ENCODE data around the gene MED12L. TPM values are rescaled to one million over a fixed set of nuclear protein-coding genes. Genes with fewer than 3 reads are reported as not detected.

The MED12L gene
- total RNA-seq, 1 donor from 2014 or later, result 0.43 TPM

DNA sequence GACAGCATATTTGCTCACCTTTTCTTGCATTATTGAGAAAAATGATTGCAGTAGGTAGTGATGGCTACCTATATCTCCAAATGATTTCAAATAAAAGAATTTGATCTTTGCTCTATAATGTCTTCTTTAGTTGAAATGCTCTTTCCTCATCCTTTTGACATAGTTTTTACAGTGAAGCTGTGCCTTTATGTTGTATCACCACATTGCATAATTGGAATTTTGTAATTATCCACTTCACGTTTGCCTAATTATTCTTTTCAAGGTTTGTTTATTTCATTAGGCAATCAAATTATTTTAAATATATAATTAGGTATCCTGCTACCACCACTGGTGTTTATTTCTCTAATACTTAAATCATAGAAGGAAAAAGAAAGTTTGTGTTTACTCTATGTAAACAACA, 265.2 kb downstream of the MED12L start:
- intact Hi-C loops (cut with DNase I), result no loop called here
- no peak for DNase-seq (ENCODE audit: low spot score in 2 of 2)
- no peak overlapping the region for H3K27ac ChIP-seq
- H3K4me3 ChIP-seq, result no peak overlapping the region
- H3K9me3 ChIP-seq, result no peaks in the 10 kb centered on the region
- TF ChIP-seq, protein P1, sequence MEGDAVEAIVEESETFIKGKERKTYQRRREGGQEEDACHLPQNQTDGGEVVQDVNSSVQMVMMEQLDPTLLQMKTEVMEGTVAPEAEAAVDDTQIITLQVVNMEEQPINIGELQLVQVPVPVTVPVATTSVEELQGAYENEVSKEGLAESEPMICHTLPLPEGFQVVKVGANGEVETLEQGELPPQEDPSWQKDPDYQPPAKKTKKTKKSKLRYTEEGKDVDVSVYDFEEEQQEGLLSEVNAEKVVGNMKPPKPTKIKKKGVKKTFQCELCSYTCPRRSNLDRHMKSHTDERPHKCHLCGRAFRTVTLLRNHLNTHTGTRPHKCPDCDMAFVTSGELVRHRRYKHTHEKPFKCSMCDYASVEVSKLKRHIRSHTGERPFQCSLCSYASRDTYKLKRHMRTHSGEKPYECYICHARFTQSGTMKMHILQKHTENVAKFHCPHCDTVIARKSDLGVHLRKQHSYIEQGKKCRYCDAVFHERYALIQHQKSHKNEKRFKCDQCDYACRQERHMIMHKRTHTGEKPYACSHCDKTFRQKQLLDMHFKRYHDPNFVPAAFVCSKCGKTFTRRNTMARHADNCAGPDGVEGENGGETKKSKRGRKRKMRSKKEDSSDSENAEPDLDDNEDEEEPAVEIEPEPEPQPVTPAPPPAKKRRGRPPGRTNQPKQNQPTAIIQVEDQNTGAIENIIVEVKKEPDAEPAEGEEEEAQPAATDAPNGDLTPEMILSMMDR (IDR thresholded peaks at IDR 0.05), result no peak
- no peaks in the 10 kb centered on the region for H3K36me3 ChIP-seq
- no peaks in the 10 kb centered on the region for H3K4me1 ChIP-seq
- no peaks in the 10 kb centered on the region for H3K27me3 ChIP-seq

DNA sequence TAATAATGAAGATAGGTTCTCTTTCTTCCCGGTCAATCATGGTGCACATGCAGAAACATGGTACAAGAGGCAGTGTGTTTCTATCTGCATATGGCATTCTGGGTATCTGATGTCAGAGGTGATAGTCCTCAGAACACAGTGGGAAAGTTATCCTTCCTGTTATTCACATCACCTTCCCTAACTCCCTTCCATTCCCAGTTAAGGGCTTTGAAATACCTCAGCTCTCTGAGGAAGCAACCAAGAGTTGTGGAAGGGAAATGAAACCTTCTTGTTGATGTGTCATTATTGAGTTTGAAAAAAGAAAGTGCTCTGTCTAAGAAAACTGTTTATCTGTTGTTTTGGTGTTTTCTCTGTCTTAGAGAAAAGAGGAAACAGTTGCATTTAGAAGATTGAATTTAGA, 265.8 kb downstream of the MED12L start:
- Histone ChIP-seq H3K27me3 (no peaks in the 10 kb centered on the region), H3K4me1 (no peaks in the 10 kb centered on the region), H3K36me3 (no peaks in the 10 kb centered on the region), H3K9me3 (no peaks in the 10 kb centered on the region), H3K4me3 (no peak overlapping the region), H3K27ac (no peak overlapping the region)
- TF ChIP-seq, protein P1 (IDR thresholded peaks at IDR 0.05), result no peak
- DNase-seq (ENCODE audit: low spot score in 2 of 2), result no peak
- intact Hi-C loops (cut with DNase I), result no loop called here

DNA sequence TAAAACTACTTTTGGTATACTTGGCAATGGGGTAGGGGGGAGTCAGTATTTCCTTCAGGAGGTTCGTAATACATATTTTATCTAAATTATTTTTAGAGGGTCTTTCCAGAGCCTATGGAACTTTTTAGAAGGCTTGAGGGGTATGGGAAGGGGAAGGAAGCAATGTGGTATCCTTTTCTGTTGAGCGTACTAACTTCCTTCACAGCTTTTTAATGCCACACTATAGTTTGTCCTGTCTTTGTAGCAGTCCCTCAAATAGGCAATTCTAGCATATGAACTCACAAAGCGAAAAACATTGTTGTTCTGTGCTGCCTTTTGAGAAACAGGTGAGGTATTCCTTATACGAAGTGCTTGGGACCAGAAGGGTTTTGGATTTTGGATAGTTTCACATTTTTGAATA, 266.2 kb downstream of the MED12L start:
- Histone ChIP-seq H3K36me3 (no peaks in the 10 kb centered on the region), H3K4me1 (no peaks in the 10 kb centered on the region), H3K27me3 (no peaks in the 10 kb centered on the region), H3K27ac (no peak overlapping the region), H3K4me3 (no peak overlapping the region), H3K9me3 (no peaks in the 10 kb centered on the region)
- intact Hi-C loops (cut with DNase I), result no loop called here
- TF ChIP-seq, protein P1 (IDR thresholded peaks at IDR 0.05), result no peak
- DNase-seq (ENCODE audit: low spot score in 2 of 2), result no peak

DNA sequence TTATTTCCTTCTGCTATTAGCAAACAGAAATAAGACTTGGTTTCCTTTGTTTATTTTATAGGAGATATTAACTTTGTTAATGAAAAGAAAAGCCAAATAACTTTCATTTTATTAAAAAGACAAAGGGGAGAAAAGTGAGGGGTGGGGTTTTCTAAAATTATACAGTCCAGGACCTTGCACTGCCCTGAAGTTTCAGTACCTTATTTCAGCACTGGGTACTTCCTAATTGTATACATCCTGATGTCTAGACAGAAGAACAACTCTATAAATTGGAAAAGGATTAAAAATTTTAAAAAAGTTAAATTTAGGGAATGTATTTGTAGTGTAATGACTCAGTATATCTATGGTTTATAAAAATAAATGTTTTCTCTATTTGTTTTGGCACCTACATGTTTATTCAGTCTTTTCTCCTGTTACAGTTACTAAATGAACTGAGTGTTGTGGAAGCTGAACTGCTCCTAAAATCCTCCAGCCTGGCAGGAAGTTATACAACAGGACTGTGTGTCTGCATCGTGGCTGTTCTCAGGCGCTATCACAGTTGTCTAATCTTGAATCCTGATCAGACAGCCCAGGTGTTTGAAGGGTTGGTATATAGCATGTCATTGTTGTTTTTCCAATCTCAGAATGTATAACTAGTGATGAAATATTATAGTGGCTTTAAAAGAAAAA, 271.5 kb downstream of the MED12L start:
- H3K9me3 ChIP-seq, result no peaks in the 10 kb centered on the region
- no peak overlapping the region for H3K27ac ChIP-seq
- no peaks in the 10 kb centered on the region for H3K36me3 ChIP-seq
- TF ChIP-seq, protein P1 (IDR thresholded peaks at IDR 0.05), result no peak
- no peak for DNase-seq (ENCODE audit: low spot score in 2 of 2)
- H3K4me3 ChIP-seq, result no peak overlapping the region
- peaks cover 0 to 3% of the 10 kb centered on the region in 2 donors for H3K4me1 ChIP-seq
- no peaks in the 10 kb centered on the region for H3K27me3 ChIP-seq
- intact Hi-C loops (cut with DNase I), result no loop called here

DNA sequence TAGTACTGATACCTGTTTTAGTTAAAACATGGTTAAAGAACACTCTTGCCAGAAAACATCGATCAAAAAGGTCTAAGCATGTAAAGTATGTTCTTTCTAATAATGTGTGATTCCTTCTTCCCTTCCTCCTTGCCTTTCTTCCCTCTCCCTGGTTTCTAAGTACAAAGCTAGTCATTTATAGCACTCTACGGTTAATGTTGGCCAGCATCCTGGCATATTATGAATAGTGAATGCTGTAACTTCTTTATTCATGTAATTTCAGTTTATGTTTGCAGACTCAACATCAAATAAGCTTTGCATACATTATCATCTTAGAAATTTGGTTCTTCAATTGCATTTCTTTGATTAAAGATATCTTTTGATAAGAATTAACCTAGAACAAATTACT, 272.0 kb downstream of the MED12L start:
- no peak for DNase-seq (ENCODE audit: low spot score in 2 of 2)
- Histone ChIP-seq H3K27ac (no peak overlapping the region), H3K27me3 (no peaks in the 10 kb centered on the region), H3K4me3 (no peak overlapping the region), H3K4me1 (peaks cover 0 to 3% of the 10 kb centered on the region in 2 donors), H3K36me3 (no peaks in the 10 kb centered on the region), H3K9me3 (no peaks in the 10 kb centered on the region)
- intact Hi-C loops (cut with DNase I), result no loop called here
- TF ChIP-seq, protein P1 (IDR thresholded peaks at IDR 0.05), result no peak

DNA sequence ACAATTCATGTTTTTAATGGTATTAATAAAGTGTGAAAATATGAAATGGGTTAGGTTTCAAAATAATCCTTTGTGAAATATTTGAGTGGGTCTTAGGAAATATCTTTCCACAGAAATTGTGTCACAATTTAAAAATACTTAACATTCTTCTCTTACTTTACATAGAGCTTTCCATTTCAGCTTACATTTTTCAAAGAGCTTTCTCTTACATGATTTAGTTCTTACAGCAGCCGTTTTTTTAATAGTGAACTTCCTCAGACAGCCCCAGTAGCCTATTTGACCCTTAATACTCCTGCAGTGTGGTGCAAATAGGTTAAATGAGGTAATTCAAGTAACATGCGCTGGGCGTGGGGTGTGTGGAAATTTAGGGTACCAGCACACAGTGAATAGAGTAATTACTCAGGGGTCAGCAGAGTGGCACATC, 277.3 kb downstream of the MED12L start:
- Histone ChIP-seq H3K36me3 (no peaks in the 10 kb centered on the region), H3K9me3 (no peaks in the 10 kb centered on the region), H3K4me3 (no peak overlapping the region), H3K27me3 (no peaks in the 10 kb centered on the region), H3K27ac (no peak overlapping the region), H3K4me1 (no peaks in the 10 kb centered on the region)
- no peak for DNase-seq (ENCODE audit: low spot score in 2 of 2)
- intact Hi-C loops (cut with DNase I), result no loop called here
- TF ChIP-seq, protein P1 (IDR thresholded peaks at IDR 0.05), result no peak
